WI38 (cell line): Measurements from ENCODE around the gene FBXL15.
A peak's percentile ranks its signal among the peaks of the same experiment; 100 is the strongest.

ENCODE experiments used
- H3K4me3 ChIP-seq: 2 replicates; pipeline ENCODE4 v1.5.1; 2011; ENCODE audit warnings: low read depth, mild to moderate bottlenecking, control low read depth, low read length
- CTCF ChIP-seq: IDR thresholded peaks from 2 replicates; pipeline ENCODE4 v1.5.1; 2012; ENCODE audit warnings: low read depth, mild to moderate bottlenecking, control low read depth, low read length

Gene FBXL15

GRCh38 chr10:102394079-102394800, 26.4 kb upstream of the FBXL15 start:
- no peak for TF ChIP-seq CTCF
- H3K4me3 ChIP-seq: peak overlapping the region; percentile 84

- TF ChIP-seq CTCF: no peak
- H3K4me3 ChIP-seq: peak overlapping the region; percentile 84
Observed at GRCh38 chr10:102394801-102395399, 25.7 kb upstream of the FBXL15 start.

- peak within 1 kb of the TSS; percentile 84 for H3K4me3 ChIP-seq
- no peak for TF ChIP-seq CTCF
Observed at GRCh38 chr10:102395400-102396316, 25.0 kb upstream of the FBXL15 start, which contains the start of gene NFKB2. TSS of gene NFKB2 (plus strand) at chr10:102395705. CDS start at chr10:102395960, 255 bp downstream.

- TF ChIP-seq CTCF: no peak
- peak overlapping the region; percentile 84 for H3K4me3 ChIP-seq
Observed at GRCh38 chr10:102396317-102396650, 24.4 kb upstream of the FBXL15 start.

- H3K4me3 ChIP-seq: peak overlapping the region; percentile 84
- TF ChIP-seq CTCF: no peak
Observed at GRCh38 chr10:102396730-102397151, 23.9 kb upstream of the FBXL15 start.

GRCh38 chr10:102397222-102398171, 23.1 kb upstream of the FBXL15 start:
- no peak for TF ChIP-seq CTCF
- H3K4me3 ChIP-seq: no peak overlapping the region
